BLaER1 treated with 17β-estradiol and CSF1 and Interleukin-3, amounts not matched to agents 10 nM and 100 nM (cell line): ENCODE data around the gene FIBP.

ENCODE experiments used
- H3K27ac ChIP-seq, 11 experiments: shearing (Covaris generic); formaldehyde crosslinking; 2 replicates each; pipeline ENCODE4 v1.8.1; 2022
- H3K27me3 ChIP-seq, 11 experiments: shearing (Covaris generic); formaldehyde crosslinking; 2 replicates each; pipeline ENCODE4 v1.8.1; 2022
- H3K36me3 ChIP-seq, 11 experiments: shearing (Covaris generic); formaldehyde crosslinking; 2 replicates each; pipeline ENCODE4 v1.8.1; 2022
- H3K4me1 ChIP-seq, 10 experiments: shearing (Covaris generic); formaldehyde crosslinking; 2 replicates each; pipeline ENCODE4 v1.8.1; 2022
- H3K4me2 ChIP-seq, 11 experiments: shearing (Covaris generic); formaldehyde crosslinking; 2 replicates each; pipeline ENCODE4 v1.8.1; 2022
- H3K4me3 ChIP-seq, 10 experiments: shearing (Covaris generic); formaldehyde crosslinking; 2 replicates each; pipeline ENCODE4 v1.8.1; 2022
- H3K9ac ChIP-seq, 11 experiments: shearing (Covaris generic); formaldehyde crosslinking; 2 replicates each; pipeline ENCODE4 v1.8.1; 2022
- H3K9me3 ChIP-seq, 11 experiments: shearing (Covaris generic); formaldehyde crosslinking; replicated peaks in 1 of 11; 2 replicates each; pipeline ENCODE4 v1.8.1; 2022
- H4K20me1 ChIP-seq, 11 experiments: shearing (Covaris generic); formaldehyde crosslinking; 2 replicates each; pipeline ENCODE4 v1.8.1; 2022
- Cebpa-rat ChIP-seq, 11 experiments: shearing (Covaris generic); IDR thresholded peaks; 2 replicates each; pipeline ENCODE4 v1.8.1; 2022

Gene FIBP

DNA sequence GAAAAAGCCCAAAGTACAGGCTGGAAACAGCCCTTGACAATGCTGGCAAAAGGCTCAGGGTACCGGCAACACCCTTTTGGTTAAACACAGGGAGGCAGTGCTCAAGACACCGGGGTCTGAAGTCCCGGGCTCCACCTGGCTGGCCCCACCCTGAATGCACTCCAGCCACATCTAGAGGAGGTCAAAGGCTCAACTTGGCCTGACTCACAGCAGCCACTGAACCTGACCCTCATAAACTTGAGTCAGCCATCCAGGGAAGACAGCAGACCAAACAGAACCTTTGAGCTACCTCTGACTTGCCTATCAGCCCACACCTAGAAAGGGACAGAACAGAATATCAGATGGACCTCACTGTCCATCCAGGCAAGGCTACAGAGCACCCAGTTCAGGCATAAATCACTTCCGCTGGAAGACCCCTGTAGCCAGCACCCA, 34.1 kb downstream of the FIBP start:
- H4K20me1 ChIP-seq = peaks cover 74 to 88% (median 85%) of the 10 kb centered on the region in 11 experiments
- peak overlapping the region in 7 of 11 experiments; percentile 12 to 99 (median 94); a peak in 7 of 22 replicates for H3K9ac ChIP-seq
- peak overlapping the region in 3 of 11 experiments; percentile 89 to 90 (median 90); a peak in 7 of 22 replicates for H3K4me2 ChIP-seq
- H3K4me3 ChIP-seq = no peak overlapping the region; a peak in 1 of 20 replicates
- H3K27ac ChIP-seq = no peak overlapping the region
- TF ChIP-seq Cebpa-rat (IDR thresholded peaks at IDR 0.05) = no peak
- H3K27me3 ChIP-seq = no peaks in the 10 kb centered on the region
- peaks cover 58 to 65% (median 60%) of the 10 kb centered on the region in 11 experiments for H3K36me3 ChIP-seq
- H3K9me3 ChIP-seq = peaks cover 0 to 16% (median 0%) of the 10 kb centered on the region in 11 experiments; a peak in 9 of 22 replicates
- H3K4me1 ChIP-seq = peaks cover 25 to 35% (median 30%) of the 10 kb centered on the region in 10 experiments

DNA sequence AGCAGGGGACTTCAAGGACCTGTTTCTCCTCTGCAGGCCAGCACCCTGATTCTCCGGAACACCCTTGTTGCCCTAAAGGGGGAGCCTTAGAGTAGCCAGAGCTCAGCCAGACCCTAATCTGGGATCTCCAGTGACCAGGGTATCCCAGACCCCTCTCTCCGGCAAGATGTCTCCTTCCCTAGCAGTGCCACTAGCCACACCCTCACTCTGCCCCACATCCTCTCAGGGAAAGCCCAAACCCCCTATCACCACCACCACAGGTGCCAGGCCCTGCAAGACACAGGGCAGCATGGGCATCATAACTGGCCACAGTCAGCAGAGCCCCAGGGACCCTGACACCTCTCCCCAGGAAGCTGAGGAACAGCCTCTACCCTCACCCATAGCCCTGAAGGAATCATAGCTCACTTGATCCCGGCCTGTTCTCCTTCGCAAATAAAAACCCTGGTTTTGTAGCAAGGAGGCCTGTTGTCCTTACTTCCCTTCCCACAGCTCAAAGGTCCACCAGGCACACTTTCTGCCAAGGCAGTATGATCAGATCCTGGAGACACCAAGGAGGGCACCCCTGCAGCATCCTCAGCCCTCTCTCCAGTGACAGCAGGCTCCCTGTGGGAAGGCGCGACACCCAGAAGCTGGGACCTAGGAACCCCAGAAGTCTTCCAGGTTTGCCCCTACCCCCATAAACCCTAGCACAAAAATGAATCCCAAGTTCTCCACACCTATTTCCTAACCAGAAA, 34.9 kb downstream of the FIBP start:
- Histone ChIP-seq H3K4me1 (peaks cover 18 to 35% (median 24%) of the 10 kb centered on the region in 10 experiments), H4K20me1 (peaks cover 74 to 96% (median 90%) of the 10 kb centered on the region in 11 experiments), H3K27ac (no peak overlapping the region), H3K9me3 (peaks cover 0 to 16% (median 0%) of the 10 kb centered on the region in 11 experiments; a peak in 9 of 22 replicates), H3K4me3 (no peak overlapping the region), H3K9ac (peak overlapping the region in 4 of 11 experiments; percentile 92 to 99 (median 96); a peak in 3 of 22 replicates), H3K4me2 (peak overlapping the region in 2 of 11 experiments; percentile 90; a peak in 4 of 22 replicates), H3K36me3 (peaks cover 58 to 65% (median 60%) of the 10 kb centered on the region in 11 experiments), H3K27me3 (no peaks in the 10 kb centered on the region)
- TF ChIP-seq Cebpa-rat (IDR thresholded peaks at IDR 0.05) = no peak

- Histone ChIP-seq H3K27ac (no peak overlapping the region), H3K27me3 (no peaks in the 10 kb centered on the region)
Observed at GRCh38 chr11:65852508-65853245, 35.6 kb downstream of the FIBP start.

GRCh38 chr11:65851811-65852507, 36.3 kb downstream of the FIBP start:
- Histone ChIP-seq H3K4me1 (peaks cover 18 to 35% (median 24%) of the 10 kb centered on the region in 10 experiments), H4K20me1 (peaks cover 65 to 92% (median 80%) of the 10 kb centered on the region in 11 experiments), H3K4me2 (no peak overlapping the region), H3K9me3 (peaks cover 0 to 16% (median 0%) of the 10 kb centered on the region in 11 experiments; a peak in 9 of 22 replicates), H3K36me3 (peaks cover 58 to 65% (median 60%) of the 10 kb centered on the region in 11 experiments), H3K27me3 (no peaks in the 10 kb centered on the region), H3K27ac (no peak overlapping the region), H3K4me3 (no peak overlapping the region), H3K9ac (no peak overlapping the region)
- TF ChIP-seq Cebpa-rat (IDR thresholded peaks at IDR 0.05) = no peak

More at GRCh38 chr11:65852508-65853245, 35.6 kb downstream of the FIBP start:
- Histone ChIP-seq H3K4me2 (no peak overlapping the region; a peak in 1 of 22 replicates), H3K4me1 (peaks cover 18 to 35% (median 24%) of the 10 kb centered on the region in 10 experiments), H3K4me3 (no peak overlapping the region), H4K20me1 (peaks cover 71 to 99% (median 88%) of the 10 kb centered on the region in 11 experiments), H3K9me3 (peaks cover 0 to 16% (median 0%) of the 10 kb centered on the region in 11 experiments; a peak in 9 of 22 replicates), H3K9ac (no peak overlapping the region; a peak in 1 of 22 replicates), H3K36me3 (peaks cover 58 to 65% (median 60%) of the 10 kb centered on the region in 11 experiments)
- no peak for TF ChIP-seq Cebpa-rat (IDR thresholded peaks at IDR 0.05)

- no peak for TF ChIP-seq Cebpa-rat (IDR thresholded peaks at IDR 0.05)
- Histone ChIP-seq H3K9ac (no peak overlapping the region), H3K27ac (peak overlapping the region in 1 of 11 experiments; percentile 3; a peak in 1 of 22 replicates), H3K4me2 (no peak overlapping the region), H3K9me3 (peaks cover 0 to 16% (median 0%) of the 10 kb centered on the region in 11 experiments; a peak in 9 of 22 replicates), H3K4me1 (peaks cover 13 to 33% (median 18%) of the 10 kb centered on the region in 10 experiments), H3K27me3 (no peaks in the 10 kb centered on the region), H3K4me3 (no peak overlapping the region), H4K20me1 (peaks cover 57 to 84% (median 72%) of the 10 kb centered on the region in 11 experiments), H3K36me3 (peaks cover 52 to 58% (median 53%) of the 10 kb centered on the region in 11 experiments)
Observed at GRCh38 chr11:65851083-65851579, 37.1 kb downstream of the FIBP start.

DNA sequence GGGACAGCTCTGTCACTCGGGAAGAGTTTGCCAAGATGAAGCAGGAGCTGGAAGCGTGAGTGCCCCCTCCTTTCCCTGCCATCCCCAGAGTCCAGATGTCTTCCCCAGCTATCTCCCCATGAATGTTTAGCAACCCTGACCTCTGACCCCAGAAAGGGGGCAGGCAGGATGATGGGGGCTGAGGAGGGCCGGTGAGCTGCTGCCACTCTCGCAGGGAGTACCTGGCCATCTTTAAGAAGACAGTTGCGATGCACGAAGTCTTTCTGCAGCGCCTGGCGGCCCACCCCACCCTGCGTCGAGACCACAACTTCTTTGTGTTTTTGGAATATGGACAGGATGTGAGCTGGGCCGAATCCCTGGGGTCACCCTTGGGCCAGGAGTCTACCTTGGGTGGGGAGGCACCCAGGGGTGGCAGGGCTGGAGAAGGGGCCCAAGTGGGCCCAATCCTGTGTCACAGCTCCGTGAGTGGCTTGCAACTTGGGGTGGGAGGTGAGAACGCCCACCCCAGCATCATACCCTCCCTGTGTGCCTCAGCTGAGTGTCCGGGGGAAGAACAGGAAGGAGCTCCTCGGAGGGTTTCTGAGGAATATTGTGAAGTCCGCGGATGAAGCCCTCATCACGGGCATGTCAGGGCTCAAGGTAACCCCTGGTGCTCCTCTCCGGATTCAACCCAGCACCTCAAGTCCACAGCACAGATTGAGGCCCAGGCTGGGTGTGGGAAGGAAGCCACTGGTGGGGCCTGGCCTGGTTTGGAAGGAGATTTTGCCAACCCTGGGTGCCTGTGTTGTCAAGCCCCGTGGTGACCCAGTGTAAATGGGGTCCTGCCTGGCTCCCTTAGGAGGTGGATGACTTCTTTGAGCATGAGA, 37.8 kb downstream of the FIBP start:
- H3K9ac ChIP-seq = no peak overlapping the region; a peak in 1 of 22 replicates
- no peak overlapping the region for H3K4me2 ChIP-seq
- H3K27me3 ChIP-seq = no peaks in the 10 kb centered on the region
- peaks cover 6 to 26% (median 11%) of the 10 kb centered on the region in 10 experiments for H3K4me1 ChIP-seq
- H4K20me1 ChIP-seq = peaks cover 50 to 77% (median 65%) of the 10 kb centered on the region in 11 experiments
- TF ChIP-seq Cebpa-rat (IDR thresholded peaks at IDR 0.05) = no peak
- H3K27ac ChIP-seq = peak overlapping the region in 1 of 11 experiments; percentile 3; a peak in 1 of 22 replicates
- peaks cover 45 to 51% (median 46%) of the 10 kb centered on the region in 11 experiments for H3K36me3 ChIP-seq
- peaks cover 0 to 16% (median 0%) of the 10 kb centered on the region in 11 experiments; a peak in 9 of 22 replicates for H3K9me3 ChIP-seq
- no peak overlapping the region for H3K4me3 ChIP-seq

- no peak overlapping the region for H3K4me2 ChIP-seq
- peaks cover 43 to 70% (median 59%) of the 10 kb centered on the region in 11 experiments for H4K20me1 ChIP-seq
- H3K4me3 ChIP-seq = no peak overlapping the region
- H3K4me1 ChIP-seq = peaks cover 0 to 19% (median 5%) of the 10 kb centered on the region in 10 experiments; a peak in 14 of 20 replicates
- peaks cover 39 to 44% (median 40%) of the 10 kb centered on the region in 11 experiments for H3K36me3 ChIP-seq
- H3K27me3 ChIP-seq = no peaks in the 10 kb centered on the region
- H3K9me3 ChIP-seq = peaks cover 0 to 16% (median 0%) of the 10 kb centered on the region in 11 experiments; a peak in 9 of 22 replicates
- TF ChIP-seq Cebpa-rat (IDR thresholded peaks at IDR 0.05) = no peak
- no peak overlapping the region for H3K9ac ChIP-seq
- H3K27ac ChIP-seq = no peak overlapping the region
Observed at GRCh38 chr11:65849771-65850216, 38.5 kb downstream of the FIBP start.
